SK-N-MC (cell line): Measurements from ENCODE around the gene PDE8A.

Experiments used
- EZH2 ChIP-seq: fragments of 200-600 bp; sonication (generic); IDR thresholded peaks from one replicate; pipeline ENCODE4 v1.6.1; 2017; ENCODE audit warnings: antibody characterized with exemption
- FOXP2 ChIP-seq: optimal IDR thresholded peaks from 2 replicates; pipeline ENCODE3; 2011; ENCODE audit warnings: mild to moderate bottlenecking, moderate library complexity; ENCODE audit not compliant: insufficient read depth; ENCODE audit errors: extremely low read length, control extremely low read depth
- POLR2AphosphoS5 ChIP-seq: IDR thresholded peaks from 2 replicates; pipeline ENCODE4 v1.6.1; 2012; ENCODE audit warnings: mild to moderate bottlenecking, low read depth, low read length, borderline replicate concordance

- TF ChIP-seq POLR2AphosphoS5 (no peak), EZH2 (no peak), FOXP2 (no peak)
Measured at GRCh38 chr15:84953136-84953535, 28.5 kb upstream of the PDE8A start.
